ENCODE results near the gene LPIN1. TPM values are rescaled to one million over a fixed set of nuclear protein-coding genes. Genes with fewer than 3 reads are reported as not detected.

The LPIN1 gene
- total and polyA plus RNA-seq, 4 donors: 10.1 to 27.4 (median 13.4) TPM

DNA sequence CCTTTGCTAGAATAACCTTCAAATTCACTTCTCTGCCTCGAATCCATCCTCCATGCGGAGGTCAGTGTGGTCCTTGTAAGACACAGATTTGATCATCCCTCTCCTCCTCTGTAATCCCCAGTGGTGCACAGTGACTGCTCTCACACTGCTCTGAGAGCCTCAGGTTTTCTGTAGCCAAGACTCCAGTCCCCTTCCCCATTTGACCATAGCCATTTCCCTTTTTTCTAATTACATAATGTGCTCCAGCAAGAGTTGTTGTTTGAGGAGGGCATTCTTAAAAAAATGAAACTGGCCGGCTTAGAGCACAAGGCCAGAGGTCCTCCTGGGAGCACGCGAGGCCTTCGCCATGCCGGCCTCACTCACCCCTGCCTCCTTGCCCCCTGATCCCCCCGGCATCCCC is 34.7 kb upstream of the LPIN1 start:
- H3K27ac ChIP-seq (ENCODE audit: low read depth in 1 of 2, low read length in 2 of 2): no peak overlapping the region
- peaks cover 0 to 15% (median 8%) of the 10 kb centered on the region in 4 donors for H3K4me1 ChIP-seq (ENCODE audit: control insufficient read depth in 4 of 4, insufficient read depth in 4 of 4, low read length in 3 of 4)
- 83% methylated on average over 8 of the region's 8 CpGs for WGBS
- H3K27me3 ChIP-seq (ENCODE audit: control insufficient read depth in 4 of 4, insufficient read depth in 4 of 4, low read length in 3 of 4): no peaks in the 10 kb centered on the region
- no peaks in the 10 kb centered on the region for H3K36me3 ChIP-seq (ENCODE audit: control insufficient read depth in 4 of 4, insufficient read depth in 3 of 4, low read depth in 1 of 4, low read length in 3 of 4)
- no peaks in the 10 kb centered on the region for H3K9me3 ChIP-seq (ENCODE audit: control insufficient read depth in 4 of 4, low read length in 3 of 4)
- H3K4me3 ChIP-seq (ENCODE audit: low read depth in 1 of 3, low read length in 3 of 3): no peak overlapping the region
- TF ChIP-seq ZBTB33 (IDR thresholded peaks at IDR 0.05) (no peak), GABPA (IDR thresholded peaks at IDR 0.05 in 1 of 2, conservative IDR thresholded peaks at IDR 0.05 in 1 of 2) (no peak), HNF4G (IDR thresholded peaks at IDR 0.05) (no peak), YY1 (IDR thresholded peaks at IDR 0.05) (no peak), TAF1 (conservative IDR thresholded peaks at IDR 0.05) (no peak), JUND (IDR thresholded peaks at IDR 0.05) (no peak), NR2F2 (IDR thresholded peaks at IDR 0.05) (no peak), FOXA2 (IDR thresholded peaks at IDR 0.05) (no peak), ATF3 (IDR thresholded peaks at IDR 0.05) (no peak)
- no peak overlapping the region for H3K9ac ChIP-seq (ENCODE audit: low read depth in 1 of 2, low read length in 2 of 2)
- no peak for DNase-seq (ENCODE audit: low spot score)

- H3K4me1 ChIP-seq (ENCODE audit: control insufficient read depth in 4 of 4, insufficient read depth in 4 of 4, low read length in 3 of 4): peaks cover 0 to 24% (median 13%) of the 10 kb centered on the region in 4 donors
- no peak for TF ChIP-seq HNF4A (conservative IDR thresholded peaks at IDR 0.05)
- TF ChIP-seq ZBTB33 (IDR thresholded peaks at IDR 0.05): no peak
- no peak for TF ChIP-seq EGR1 (IDR thresholded peaks at IDR 0.05; ENCODE audit: low read depth in 2 of 2)
- no peak for TF ChIP-seq YY1 (IDR thresholded peaks at IDR 0.05)
- no peak for TF ChIP-seq JUND (IDR thresholded peaks at IDR 0.05)
- no peak for TF ChIP-seq FOXA2 (IDR thresholded peaks at IDR 0.05)
- no peak for TF ChIP-seq TAF1 (conservative IDR thresholded peaks at IDR 0.05)
- no peak for TF ChIP-seq REST (IDR thresholded peaks at IDR 0.05)
- no peak for TF ChIP-seq FOXA1 (IDR thresholded peaks at IDR 0.05)
- TF ChIP-seq RAD21 (IDR thresholded peaks at IDR 0.05): no peak
- H3K27ac ChIP-seq (ENCODE audit: low read depth in 1 of 2, low read length in 2 of 2): no peak overlapping the region
- no peaks in the 10 kb centered on the region for H3K27me3 ChIP-seq (ENCODE audit: control insufficient read depth in 4 of 4, insufficient read depth in 4 of 4, low read length in 3 of 4)
- no peak overlapping the region for H3K4me3 ChIP-seq (ENCODE audit: low read depth in 1 of 3, low read length in 3 of 3)
- H3K9me3 ChIP-seq (ENCODE audit: control insufficient read depth in 4 of 4, low read length in 3 of 4): no peaks in the 10 kb centered on the region
- no peak for DNase-seq (ENCODE audit: low spot score)
- WGBS: 95% methylated on average over 2 of the region's 2 CpGs
- no peaks in the 10 kb centered on the region for H3K36me3 ChIP-seq (ENCODE audit: control insufficient read depth in 4 of 4, insufficient read depth in 3 of 4, low read depth in 1 of 4, low read length in 3 of 4)
- H3K9ac ChIP-seq (ENCODE audit: low read depth in 1 of 2, low read length in 2 of 2): no peak overlapping the region
Measured at GRCh38 chr2:11712866-11713265, 33.6 kb upstream of the LPIN1 start.

All from liver (tissue), 9 donors.